IPS-18a (cell line): Measurements from ENCODE around the gene PAOX.
"Not testable (repeated sequence)": the region's sequence is repeated elsewhere in the genome, so short reads cannot be mapped to it uniquely, and the experiment has no call there.

ENCODE experiments used
- H3K27ac ChIP-seq: one replicate; pipeline ENCODE4 v1.5.1; 2013; ENCODE audit warnings: low read length
- H3K27me3 ChIP-seq: one replicate; pipeline ENCODE4 v1.6.1; 2013; ENCODE audit warnings: mild to moderate bottlenecking, low read length; ENCODE audit not compliant: control insufficient read depth, insufficient read depth
- H3K36me3 ChIP-seq: one replicate; pipeline ENCODE4 v1.6.1; 2013; ENCODE audit warnings: low read depth, low read length; ENCODE audit not compliant: control insufficient read depth
- H3K4me1 ChIP-seq: one replicate; pipeline ENCODE4 v1.6.1; 2013; ENCODE audit warnings: low read depth, low read length; ENCODE audit not compliant: control insufficient read depth
- H3K4me3 ChIP-seq: one replicate; pipeline ENCODE4 v1.5.1; 2013; ENCODE audit warnings: low read length
- H3K9ac ChIP-seq: one replicate; pipeline ENCODE4 v1.6.1; 2013; ENCODE audit warnings: mild to moderate bottlenecking, low read length, moderate library complexity
- H3K9me3 ChIP-seq: one replicate; pipeline ENCODE4 v1.6.1; 2013; ENCODE audit warnings: low read depth, low read length; ENCODE audit not compliant: control insufficient read depth

PAOX gene

DNA sequence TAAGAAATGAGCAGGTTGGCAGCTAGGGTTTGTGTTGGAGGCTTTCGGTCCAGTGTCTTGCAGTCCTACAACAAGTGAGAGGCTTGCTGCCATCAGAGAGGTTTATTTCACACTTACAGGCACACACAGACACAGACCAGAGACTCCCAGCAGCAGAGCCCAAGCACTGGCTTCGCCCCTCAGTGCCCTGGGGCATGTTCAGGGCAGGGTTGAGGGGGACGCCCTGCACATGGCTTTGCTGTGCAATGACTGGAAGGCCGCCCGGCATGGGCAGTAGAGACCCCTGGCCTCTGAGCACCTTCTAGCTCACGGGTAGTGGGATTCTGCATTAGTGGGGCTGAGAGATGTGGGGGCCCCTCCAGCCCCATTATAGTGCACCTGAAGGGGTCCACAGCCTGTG, 41.5 kb downstream of the PAOX start:
- Histone ChIP-seq H3K27me3 (peaks cover 16% of the 10 kb centered on the region), H3K9ac (no peak overlapping the region), H3K36me3 (peaks cover 13% of the 10 kb centered on the region), H3K27ac (no peak overlapping the region), H3K4me3 (no peak overlapping the region), H3K9me3 (no peaks in the 10 kb centered on the region), H3K4me1 (no peaks in the 10 kb centered on the region)

DNA sequence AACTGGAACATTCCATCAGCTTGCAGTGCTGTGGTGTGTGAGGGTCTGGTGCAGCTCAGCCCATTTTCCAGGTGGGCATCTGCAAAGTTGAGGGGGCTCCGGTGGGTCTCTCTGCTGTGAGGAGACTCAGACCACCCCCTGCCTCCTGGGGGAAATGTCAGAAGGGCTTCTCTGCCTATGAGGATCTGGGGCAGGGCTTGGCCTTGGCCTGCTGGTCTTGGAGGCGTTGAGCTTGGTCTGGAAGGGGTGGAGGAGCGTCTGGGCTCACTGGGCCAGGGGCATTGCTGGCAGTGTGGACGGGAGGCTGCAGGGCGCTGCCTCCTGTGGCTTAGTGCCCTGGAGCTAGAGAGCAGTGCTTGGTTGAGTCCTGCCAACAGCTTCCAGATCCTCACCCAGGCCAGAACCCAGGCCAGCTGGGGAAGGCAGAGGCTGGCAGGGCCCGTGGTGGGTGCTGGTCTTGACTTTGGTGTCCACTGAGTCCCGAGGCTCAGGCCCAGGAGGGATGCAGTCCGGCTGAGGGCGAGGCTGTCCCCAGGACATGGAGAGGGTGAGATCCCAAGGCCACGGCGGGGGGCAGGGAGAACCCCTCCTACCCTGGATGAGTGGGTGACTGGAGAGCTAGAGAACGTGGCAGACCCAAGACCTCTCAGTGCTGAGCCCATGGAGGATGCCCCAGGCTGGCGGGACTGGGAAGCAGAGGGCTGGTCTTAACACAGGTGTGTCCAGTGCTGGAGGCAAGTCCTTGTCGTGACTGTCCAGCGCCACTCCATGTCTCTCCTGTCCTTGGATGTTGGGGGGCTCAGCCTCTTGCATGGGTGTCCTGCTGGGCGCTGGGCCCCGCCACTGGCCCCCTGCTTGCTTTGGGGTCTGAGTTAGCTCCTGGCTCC, 42.5 kb downstream of the PAOX start:
- Histone ChIP-seq H3K27ac (no peak overlapping the region), H3K9me3 (no peaks in the 10 kb centered on the region), H3K36me3 (peaks cover 10% of the 10 kb centered on the region), H3K27me3 (peaks cover 16% of the 10 kb centered on the region), H3K9ac (no peak overlapping the region), H3K4me1 (no peaks in the 10 kb centered on the region), H3K4me3 (no peak overlapping the region)

DNA sequence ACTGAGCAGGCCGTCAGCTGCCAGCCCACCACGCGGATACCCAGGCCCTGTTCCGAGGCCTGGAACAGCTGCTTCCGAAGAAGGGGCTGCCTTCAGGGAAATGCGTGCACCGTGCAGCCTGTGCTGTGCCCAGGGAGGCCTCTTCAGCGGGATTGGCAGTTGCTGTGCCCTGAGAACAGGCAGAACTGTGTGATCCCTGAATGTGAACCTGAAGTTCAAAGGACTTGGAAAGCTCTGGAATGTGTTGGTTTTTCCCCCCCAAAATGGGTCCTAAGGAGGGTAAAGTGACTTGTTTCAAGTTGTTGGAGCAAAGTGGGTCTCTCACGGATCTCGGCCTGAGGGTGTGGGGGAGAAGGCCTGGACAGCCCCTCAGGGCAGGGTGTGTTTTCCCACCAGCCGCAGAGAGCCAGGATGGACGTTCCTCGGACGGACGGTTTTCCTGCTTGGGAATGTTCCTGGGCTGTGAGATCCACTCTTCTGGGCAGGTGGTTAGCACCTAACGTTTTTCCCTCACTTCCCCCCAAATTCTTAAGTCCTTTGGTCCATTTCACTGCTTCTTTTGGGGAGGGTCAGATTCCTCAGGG, 43.3 kb downstream of the PAOX start:
- Histone ChIP-seq H3K9me3 (no peaks in the 10 kb centered on the region), H3K4me1 (no peaks in the 10 kb centered on the region), H3K36me3 (peaks cover 10% of the 10 kb centered on the region), H3K4me3 (no peak overlapping the region), H3K27me3 (peaks cover 16% of the 10 kb centered on the region), H3K9ac (no peak overlapping the region), H3K27ac (no peak overlapping the region)

DNA sequence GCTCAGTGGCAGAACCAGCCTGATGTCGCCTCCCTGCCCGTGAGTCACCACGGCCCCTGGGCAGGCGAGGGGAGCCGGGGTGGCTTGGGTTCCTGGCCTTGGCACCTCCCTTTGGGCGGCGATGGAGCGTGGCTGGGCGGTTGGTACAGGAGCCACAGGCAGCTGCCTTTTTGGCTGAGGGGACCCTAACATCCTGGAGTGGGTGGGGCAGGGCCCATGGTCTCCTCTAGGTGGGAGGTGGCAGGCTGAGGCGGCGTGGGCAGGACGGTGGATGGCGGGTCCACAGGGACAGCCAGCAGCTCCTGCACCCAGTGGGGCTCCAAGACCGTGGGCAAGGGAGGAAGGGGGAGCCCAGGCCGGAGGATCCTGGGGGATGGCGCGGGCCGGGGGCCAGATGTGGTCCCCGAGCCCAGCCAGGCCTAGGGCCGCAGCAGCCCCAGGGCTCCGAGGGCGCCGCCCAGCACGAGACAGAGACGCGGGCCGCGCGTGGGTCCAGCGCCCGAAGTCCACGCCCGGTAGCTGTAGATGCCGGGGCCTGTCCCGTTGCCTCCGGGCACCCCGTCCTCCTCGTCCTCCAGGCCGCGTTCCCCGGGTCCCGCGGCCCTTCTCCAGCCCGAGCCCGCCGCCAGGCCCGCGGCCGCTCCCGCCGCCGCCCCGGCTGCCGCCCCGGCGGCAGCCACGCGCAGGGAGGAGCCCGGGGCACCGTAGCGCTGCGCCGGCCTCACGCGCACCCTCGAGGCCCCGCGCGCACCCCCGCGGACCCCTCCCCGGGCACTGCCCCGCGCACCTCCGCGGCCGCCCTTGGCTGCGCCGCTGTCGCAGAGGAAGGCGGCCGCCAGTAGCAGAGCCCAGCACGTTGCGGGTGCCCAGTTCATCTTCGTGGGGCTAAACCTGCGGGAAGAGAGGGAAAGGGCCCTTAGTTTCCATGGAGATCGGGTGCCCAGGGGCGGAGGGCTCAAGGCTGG, 44.0 kb downstream of the PAOX start:
- Histone ChIP-seq H3K9ac (no peak overlapping the region), H3K36me3 (peaks cover 10% of the 10 kb centered on the region), H3K4me3 (no peak overlapping the region), H3K9me3 (no peaks in the 10 kb centered on the region), H3K27ac (no peak overlapping the region), H3K27me3 (peaks cover 16% of the 10 kb centered on the region), H3K4me1 (no peaks in the 10 kb centered on the region)

DNA sequence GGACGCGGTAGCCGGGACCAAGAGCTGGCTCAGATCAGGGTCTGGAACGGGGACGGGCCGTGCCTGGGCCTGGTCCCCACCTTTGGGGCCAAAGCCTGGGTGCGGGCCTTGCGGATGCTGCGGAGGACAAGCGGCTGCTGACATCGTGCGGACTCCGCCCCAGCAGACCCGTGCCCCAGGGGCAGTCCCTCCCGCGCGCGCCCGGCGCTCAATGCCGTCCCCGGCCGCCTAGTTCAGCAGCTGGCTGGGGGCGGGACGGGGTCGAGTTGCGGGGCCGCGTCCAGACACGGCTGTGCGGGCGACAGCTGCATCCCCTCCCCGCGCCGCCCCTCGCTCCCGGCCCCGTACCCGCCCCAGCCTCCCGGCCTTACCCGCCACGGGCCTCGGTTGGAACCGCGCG, 45.0 kb downstream of the PAOX start:
- peaks cover 10% of the 10 kb centered on the region for H3K36me3 ChIP-seq
- H3K27ac ChIP-seq, H3K4me1 ChIP-seq: not testable (repeated sequence)

DNA sequence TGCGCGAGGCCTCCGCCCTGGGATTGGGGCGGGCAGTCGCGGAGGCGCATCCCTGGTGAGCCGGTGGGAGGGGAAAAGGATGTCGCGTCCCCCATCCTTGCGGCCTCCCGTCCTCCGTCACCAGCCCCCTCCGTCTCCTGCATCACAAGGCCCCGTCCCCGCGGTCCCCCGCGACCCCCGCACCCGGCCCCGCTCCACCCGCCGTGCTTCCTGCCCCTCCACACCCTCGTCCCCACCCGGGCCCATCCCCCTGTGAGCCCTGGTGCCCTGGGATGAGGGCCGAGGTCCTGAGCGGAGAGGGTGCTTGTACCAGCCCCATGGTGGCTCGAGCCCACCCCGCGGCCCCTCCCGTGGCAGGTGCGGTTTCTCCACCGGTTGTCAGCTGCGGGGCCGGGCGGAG, 45.5 kb downstream of the PAOX start, which contains the start of gene SPRN:
Gene SPRN (minus strand): TSS at position 25 of the 400 bp plus-strand sequence. CDS start 944 bp downstream, outside the sequence.
- not testable (repeated sequence) for H3K9ac ChIP-seq, H3K4me3 ChIP-seq, H3K4me1 ChIP-seq, H3K36me3 ChIP-seq, H3K9me3 ChIP-seq, H3K27ac ChIP-seq
- peaks cover 16% of the 10 kb centered on the region for H3K27me3 ChIP-seq

More for the DNA sequence above, 45.0 kb downstream of the PAOX start:
- H3K9me3 ChIP-seq, H3K9ac ChIP-seq, H3K4me3 ChIP-seq: not testable (repeated sequence)
- peaks cover 16% of the 10 kb centered on the region for H3K27me3 ChIP-seq

DNA sequence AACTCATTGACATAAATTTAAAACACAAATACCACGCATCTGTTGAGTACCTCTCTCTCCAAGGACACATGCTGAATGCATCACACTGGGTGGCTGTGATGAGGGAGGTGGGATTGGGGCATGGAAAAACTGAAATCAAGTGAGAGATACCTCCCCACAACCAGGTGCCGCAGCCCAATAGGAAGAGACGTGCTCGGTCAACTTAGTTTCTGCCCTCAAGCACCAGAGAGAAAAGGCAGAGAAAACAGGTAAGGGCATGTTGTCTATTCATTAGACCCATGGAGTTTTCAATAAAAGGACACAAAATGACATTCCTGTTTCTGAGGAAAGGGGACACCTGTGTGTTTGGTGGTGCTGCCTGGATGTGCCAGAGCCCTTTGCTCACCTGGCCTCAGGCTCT, 50.5 kb downstream of the PAOX start:
- H3K4me1 ChIP-seq, H3K27ac ChIP-seq, H3K36me3 ChIP-seq: not testable (repeated sequence)

DNA sequence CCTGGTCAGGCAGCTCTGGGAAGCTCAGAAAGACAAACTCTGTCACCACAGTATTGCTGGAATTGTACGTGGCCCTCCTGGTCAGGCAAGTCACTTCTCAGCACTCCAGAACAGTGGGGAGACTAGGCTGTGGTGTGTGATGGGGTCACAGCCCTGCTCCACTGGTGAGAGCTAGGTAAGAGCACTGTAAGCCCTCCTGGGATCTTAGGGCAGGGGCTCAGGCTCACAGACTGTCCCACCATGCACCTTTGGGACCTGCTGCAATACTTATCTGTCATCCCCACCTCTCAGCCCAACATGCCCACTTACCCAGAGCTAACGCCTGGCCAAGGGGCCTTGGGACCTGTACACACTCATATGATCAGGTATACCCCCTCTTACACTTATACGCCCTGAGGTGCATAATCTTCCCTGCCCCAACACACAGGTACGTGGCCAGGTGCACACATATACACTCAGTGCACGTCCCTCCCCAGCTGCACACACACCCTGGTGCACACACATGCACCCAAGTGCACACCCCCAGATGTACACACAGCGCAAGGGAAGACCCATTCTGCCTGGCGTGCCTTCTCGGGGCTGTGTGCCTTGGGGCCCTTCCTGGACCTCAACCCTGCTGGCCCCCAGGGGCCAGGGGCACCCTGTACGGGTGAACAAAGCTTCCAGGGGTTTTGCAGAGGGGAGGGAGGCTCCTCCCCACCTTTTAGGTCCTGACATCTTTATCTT, 53.0 kb downstream of the PAOX start:
- not testable (repeated sequence) for H3K27me3 ChIP-seq, H3K27ac ChIP-seq, H3K36me3 ChIP-seq, H3K9me3 ChIP-seq, H3K9ac ChIP-seq, H3K4me1 ChIP-seq, H3K4me3 ChIP-seq

More for the DNA sequence above, 50.5 kb downstream of the PAOX start:
- not testable (repeated sequence) for H3K4me3 ChIP-seq, H3K9ac ChIP-seq, H3K9me3 ChIP-seq, H3K27me3 ChIP-seq

DNA sequence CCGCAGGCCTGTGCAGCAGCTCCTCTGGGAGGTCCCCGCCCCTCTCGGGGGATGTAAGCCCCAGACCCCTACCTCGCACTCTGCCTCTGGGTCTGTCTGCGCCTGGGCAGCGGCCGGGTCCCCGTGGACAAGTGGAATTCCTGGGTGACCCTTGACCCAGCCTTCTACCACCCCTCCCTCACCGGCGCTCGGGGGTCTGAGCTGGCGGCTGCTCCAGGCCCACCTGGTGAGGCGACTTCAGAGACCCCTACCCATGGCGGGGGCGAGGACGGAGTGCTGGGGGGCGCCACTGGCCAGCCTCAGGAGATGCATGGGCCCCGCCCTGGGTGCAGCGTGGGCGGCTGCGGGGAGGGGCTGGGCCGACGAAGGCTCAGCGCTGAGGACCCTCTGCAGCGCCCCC, 53.7 kb downstream of the PAOX start:
- H3K4me1 ChIP-seq, H3K27me3 ChIP-seq, H3K9me3 ChIP-seq, H3K36me3 ChIP-seq, H3K4me3 ChIP-seq, H3K9ac ChIP-seq, H3K27ac ChIP-seq: not testable (repeated sequence)

DNA sequence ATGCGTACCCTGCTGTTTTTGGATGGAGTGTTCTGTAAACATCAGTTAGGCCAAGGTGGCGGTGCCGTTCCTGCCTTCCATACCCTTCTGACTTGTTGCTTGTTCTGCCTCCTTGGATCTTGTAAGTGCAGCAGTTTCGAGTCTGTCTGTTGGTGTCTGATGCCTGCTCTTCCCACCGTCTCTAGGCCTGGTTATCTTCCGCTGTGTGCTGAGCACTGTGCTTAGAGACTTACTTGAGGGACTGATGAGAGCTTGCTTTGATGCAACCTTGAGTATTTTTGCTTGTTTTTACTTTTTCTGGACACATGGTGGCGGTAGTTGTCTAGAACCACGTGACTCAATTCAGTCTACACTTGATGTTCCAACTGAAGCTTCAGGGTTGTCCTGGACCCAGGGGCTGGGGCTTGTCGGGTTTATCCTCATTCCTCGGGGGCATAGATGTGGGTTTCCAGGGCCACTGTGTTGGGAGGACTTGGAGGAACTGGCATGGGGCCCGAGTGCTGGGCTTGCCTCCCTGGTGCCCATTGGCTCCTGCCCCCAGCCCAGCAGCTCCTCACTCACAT, 59.7 kb downstream of the PAOX start:
- Histone ChIP-seq H3K27me3 (no peaks in the 10 kb centered on the region), H3K9ac (no peak overlapping the region), H3K4me3 (no peak overlapping the region), H3K27ac (no peak overlapping the region), H3K9me3 (peaks cover 16% of the 10 kb centered on the region), H3K36me3 (no peaks in the 10 kb centered on the region), H3K4me1 (no peaks in the 10 kb centered on the region)
